Dedifferentiated amniotic fluid mesenchymal stem cell (primary cell): ENCODE measurements around the gene DOK7.
"Not testable (repeated sequence)": the region's sequence is repeated elsewhere in the genome, so short reads cannot be mapped to it uniquely, and the experiment has no call there.

Experiments
- DNase-seq: peaks from one replicate; pipeline ENCODE4 v3.0.0-alpha.2; 2016; ENCODE audit errors: extremely low spot score

DOK7 gene

DNA sequence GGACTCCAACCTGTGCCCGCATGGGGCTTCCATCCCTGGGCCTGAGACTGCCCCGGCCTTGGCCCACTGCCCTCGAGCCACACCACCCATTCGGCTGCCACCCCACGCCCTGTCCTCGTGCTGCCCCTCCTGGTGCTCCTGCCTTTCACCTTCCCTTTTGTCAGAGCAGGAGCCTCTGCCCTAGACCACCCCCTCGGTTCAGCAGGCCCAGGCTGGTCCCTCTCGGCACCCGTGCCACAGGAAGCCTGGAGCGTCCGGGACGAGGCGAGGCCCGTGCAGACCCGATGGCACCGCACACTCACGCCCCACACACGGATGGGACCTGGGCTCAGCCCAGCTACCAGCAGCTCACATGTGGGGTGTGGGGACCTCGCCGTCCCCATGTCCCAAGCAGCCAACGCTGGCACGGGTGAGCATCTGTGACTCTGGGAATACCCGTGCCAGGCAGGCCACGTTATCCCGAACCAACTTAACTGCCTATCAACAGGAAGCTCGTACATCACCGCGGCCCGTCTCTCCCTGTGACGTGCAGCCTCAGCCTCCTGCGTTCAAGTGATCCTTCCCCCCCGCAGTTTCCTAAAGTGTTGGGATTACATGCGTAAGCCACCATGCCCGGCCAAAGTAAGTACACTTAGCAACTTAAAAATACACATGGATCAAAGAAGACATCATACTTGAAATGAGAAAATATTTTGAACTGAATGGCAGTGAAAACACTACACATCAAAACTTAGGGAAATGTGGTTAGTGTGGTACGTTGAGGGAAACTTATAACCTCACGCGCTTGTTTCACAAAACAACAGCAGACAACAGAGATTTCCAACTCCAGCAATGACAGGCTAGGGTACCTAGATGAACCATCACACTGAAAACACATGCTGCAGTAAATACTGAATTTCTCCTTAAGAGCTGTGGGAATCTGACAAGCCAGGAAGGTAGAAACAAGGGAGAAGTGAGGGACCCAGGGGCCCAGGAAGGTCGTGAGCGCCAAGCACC, 40.1 kb downstream of the DOK7 start:
- no peak for DNase-seq

DNA sequence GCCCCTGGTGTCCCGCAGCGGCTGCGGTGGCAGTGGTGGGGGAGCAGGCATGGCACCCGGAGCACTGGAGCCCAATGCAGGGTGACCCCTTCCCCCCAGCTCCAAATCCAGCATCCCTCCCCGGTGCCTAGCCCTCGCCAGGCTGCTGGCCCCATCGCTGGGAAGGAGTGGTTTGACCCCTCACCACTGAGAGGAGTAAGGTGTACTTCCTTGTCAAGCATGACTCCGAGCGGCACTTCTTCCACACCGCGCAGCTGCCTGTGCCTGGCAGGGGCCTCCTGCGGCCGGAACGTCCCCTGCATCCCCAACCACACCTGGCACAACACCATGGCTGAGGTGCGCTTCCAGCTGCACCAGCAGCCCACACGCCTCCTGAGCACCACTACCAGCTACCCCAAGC, 42.1 kb downstream of the DOK7 start:
- DNase-seq: no peak

DNA sequence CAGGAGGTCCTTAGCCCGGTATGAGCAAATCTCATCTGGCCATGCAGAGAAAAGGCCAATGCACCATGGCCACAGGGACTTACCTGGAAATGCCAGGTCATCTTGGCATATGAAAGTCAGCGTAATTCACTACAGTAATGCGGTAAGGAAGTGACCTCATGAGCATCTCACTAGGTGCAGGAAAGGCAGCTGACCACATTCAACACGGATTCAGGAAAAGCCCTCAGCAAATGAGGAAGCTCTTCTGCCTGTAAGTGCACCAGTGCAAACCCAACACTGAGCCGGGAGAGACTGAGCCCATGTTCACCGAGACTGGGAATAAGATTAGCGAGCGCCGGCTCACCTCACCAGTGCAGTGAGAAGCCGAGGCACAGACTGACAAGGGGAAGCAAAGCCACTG, 45.4 kb downstream of the DOK7 start:
- no peak for DNase-seq

DNA sequence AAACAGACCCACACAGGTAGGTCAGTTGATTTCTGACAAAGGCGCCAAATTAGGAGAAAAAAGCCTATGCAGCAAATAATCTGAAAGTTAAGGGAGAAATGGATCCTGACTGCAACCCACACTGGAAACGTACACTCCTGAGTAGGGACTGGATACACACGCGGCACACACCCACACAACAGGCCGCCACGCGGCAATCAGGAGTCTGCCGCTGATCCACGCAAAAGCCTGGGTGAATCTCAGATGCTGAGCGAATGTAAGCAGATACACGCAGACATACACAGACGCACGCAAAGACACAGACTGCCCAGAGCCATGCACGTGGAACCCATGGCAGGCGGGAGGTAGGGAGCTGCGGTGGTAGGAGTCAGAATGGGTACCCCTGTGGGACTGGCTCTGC, 47.4 kb downstream of the DOK7 start:
- no peak for DNase-seq

DNA sequence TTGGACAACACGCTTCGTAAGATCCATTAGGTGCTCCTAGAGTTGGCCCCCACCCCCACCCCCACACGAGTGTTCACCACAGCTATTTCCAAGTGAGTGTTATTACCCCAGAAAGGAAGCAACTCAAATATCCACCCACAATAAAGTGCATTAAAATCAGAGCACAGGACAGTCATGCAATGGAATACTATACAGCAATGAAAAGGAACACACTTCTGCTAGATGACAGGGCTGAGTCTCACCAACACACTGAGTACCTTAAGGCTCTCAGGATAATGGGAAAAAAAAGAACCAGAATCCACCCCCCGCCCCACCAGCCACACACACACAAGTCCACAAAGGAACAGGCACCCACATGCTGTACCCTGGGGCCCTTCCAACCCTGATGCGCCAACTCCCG, 48.1 kb downstream of the DOK7 start:
- DNase-seq: no peak

DNA sequence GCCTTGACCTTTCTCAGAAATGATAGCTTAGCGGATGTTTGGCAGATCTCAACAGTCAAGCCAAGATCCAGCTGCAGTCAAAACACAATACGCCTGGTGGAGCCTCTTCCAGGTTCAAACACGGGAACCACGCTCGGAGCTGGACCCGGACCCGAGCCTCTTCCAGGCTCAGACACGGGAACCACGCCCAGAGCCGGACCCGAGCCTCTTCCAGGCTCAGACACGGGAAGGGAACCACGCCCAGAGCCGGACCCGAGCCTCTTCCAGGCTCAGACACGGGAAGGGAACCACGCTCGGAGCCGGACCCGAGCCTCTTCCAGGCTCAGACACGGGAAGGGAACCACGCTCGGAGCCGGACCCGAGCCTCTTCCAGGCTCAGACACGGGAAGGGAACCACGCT, 48.5 kb downstream of the DOK7 start:
- DNase-seq: not testable (repeated sequence)

DNA sequence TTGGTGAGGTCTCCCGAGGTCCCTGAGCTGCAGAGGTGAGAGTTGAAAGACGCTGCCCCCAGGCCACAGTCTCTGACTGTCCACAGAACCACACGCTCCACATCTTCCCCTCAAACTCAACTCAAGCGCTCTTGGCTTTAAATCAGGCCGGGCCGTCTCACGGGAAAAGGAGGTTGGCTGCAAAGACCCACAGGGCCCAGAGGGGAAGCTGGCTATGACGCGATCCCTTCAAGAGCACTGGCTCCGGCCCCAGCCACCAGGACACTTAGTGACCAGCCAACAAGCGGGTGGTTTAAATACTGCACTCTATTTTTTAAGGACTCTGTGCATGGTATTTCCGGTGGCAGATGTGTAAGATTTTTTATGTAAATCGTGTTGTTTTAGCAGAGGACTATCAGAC, 49.2 kb downstream of the DOK7 start:
- no peak for DNase-seq

DNA sequence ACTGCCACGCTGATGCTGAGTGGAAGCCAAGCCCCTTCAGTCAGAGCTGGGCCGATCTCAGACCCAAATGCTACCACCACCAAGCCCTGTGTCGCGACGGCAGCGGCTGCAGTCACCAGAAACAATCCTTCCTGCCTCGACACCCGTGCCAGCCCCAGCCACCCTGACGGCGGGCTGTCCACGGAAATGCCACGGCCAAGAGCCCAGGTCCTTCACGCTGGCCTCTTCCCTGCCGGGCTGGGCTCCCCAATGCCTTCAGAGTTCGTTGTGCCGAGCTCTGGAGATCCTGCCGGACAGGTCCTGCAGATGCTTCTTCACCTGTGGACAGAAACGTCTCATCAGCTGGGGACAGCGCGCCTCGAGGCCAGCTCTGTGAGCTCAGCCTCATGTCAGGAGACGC, 49.6 kb downstream of the DOK7 start:
- no peak for DNase-seq

DNA sequence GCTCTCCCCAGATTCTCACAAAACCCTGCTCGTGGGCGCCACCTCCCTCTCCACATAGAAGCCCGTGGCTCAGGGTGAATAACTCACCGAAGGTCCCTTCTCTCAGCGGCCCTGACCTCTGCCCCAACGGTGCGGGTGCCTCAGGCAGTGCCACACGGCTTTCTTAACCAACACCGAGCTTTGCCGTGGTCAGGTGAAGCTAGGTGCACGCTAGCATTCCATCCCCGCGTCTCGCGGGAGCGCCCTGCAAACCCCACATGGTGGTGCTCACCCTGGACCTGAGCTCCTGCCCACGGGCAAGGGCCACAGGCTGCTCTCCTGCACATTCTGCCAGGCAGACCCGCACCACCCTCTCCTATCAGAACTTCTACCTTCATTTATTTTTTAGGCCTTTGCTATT, 50.7 kb downstream of the DOK7 start:
- DNase-seq: no peak

DNA sequence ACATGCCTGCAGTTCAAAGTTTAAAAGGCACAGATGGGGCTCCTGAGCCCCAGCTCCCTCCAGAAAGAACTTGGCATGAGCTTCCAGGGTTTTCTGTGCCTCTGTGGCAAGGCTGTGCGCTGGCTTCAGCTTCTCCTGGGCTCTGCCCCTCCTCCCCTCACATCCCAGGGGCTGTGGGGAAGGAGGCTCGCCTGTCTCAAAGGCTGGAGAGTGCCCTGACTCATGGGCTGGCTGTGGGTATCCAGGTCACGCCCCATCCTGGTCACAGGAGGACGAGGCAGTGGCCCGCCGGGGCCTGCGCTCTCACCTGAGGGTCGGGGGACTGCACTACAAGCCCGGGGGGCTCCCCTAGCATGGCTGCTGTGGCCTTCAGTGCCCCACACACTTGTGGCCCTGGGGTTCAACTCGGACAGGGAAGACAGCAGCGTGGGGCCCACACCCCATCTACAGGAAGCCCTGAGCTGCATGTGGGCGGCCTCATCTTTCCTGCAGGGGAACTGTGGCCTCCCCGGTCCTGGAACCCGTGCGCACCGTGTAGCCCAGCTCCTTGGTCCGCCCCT, 51.2 kb downstream of the DOK7 start:
- no peak for DNase-seq

DNA sequence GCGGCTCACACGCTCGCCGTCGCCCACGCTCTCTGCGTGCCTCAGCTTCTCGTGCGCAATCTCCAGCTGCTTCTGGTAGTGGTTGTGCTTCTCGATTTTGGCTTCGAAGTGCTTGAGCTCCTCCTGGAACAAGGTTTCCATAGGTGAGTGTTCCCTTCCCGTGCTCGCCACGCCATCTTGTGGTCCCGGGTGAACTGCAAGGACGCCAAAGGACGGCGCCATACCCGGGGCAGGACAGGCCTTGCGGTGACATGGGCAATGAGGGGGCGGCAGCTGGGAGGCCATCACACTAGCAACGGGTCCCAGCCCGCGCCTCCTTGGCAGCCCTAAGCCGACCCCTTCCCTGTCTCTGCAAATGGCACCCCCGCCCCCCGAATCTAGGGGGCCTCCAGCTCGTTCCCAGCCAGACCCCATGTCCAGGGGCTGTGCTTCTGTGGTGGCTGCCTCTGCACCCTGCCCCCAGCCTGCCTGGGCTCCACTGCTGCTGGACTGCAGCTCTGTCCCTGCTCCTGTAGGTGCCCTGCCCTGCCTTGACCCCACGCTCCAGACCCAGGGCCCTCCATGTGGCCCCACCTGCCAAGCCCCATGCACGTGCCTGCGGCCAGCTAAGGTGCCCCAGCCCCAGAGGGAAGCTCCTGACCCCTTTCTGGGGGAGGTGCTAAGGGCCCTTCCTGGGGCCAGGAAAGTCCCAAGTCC, 51.8 kb downstream of the DOK7 start:
- DNase-seq: no peak

DNA sequence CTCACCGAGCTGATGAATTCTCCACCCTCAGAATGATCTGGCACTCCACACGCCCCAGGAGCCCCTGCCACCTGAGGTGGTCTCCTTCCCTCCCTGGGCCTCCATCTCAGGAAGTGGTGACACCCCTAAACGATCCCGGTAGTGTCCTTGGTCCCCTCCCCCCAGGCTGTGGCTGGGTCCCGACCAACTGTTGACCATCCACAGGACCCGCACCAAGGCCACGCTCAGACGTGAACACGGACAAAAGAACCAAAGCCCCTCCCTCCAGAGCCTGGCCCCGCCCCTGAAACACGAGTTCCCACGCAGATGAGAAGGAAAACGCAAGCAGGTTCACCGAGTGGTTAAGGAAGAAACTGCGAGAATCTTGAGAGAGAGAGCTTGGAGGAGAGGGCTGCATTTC, 52.5 kb downstream of the DOK7 start:
- no peak for DNase-seq

DNA sequence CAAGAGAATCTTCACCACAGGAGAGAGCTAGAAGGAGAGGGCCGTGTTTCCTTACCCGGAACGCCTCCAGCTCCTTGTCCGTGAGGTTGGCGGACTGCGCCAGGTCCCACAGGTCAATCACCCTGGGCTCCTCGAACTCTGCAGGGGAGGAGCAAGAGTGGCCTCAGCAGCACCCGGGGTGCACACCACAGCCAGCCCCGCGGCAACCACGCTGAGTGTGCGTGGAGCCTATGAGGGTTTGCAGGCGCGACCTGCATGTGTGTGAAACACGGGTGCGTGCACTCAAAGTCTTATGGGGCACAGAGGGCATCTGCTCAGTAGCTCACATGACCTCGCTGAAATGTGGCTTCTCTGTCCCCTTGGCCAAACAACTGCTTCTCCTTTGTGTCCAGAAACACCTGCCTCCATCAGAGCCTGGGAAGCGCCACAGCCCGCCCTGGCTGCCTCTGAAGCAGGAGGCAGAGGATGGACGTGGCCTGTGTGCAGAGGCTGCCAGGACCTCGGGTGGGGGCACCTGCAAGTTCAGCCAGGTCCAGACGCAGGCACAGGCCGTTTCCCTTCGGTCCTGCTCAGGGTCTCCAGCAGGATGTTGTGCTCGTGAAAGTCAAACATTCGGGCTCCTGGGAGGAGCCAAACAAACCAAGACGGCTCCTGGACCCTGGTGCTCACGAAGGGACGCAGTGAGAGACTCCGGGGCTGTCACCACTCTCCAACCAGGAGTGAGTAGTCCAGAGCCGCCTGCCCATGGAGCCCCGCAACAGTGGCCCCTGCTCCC, 53.1 kb downstream of the DOK7 start:
- no peak for DNase-seq

DNA sequence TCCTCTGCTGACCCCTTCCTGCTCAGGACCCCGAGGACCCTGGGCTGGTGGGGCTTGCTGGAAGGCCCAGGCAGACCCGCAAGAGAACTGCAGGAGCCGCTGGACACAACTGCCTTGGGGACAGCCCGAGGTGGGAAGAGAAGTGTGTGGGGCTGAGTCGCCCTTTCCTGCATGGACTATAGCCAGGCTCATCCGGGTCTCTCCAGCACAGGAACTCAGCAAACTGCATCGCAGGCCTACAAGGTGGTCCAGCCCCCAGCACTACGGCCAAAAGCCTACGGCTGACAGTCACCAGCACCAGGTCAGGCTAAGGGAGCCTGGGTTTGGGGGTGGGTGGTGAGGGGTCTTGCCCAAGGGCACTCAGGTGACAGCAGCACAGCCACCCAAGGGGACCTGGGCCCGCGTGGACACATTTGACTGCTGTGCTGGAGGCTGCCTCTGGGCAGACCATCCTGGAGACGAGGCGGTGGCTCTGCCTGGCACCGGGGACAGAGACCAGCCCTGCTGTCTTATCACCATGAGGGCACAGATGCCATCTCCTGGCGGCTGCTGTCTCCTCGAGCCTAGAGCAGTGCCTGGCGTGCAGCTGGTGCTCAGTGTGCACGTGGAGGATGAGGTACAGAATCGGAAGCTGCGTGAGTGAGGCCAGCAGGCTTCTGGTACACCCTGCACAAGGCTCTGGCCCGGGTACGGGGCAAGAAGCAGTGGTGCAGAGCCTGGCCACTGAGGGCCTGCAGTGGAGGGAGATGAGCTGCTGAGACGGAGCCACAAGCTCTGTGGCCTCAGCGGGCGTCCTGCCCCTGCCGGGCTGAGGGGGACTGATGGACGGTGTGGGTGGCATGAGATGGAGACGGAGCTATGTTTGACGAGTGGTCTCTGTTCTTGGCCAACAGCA, 54.0 kb downstream of the DOK7 start:
- no peak for DNase-seq

DNA sequence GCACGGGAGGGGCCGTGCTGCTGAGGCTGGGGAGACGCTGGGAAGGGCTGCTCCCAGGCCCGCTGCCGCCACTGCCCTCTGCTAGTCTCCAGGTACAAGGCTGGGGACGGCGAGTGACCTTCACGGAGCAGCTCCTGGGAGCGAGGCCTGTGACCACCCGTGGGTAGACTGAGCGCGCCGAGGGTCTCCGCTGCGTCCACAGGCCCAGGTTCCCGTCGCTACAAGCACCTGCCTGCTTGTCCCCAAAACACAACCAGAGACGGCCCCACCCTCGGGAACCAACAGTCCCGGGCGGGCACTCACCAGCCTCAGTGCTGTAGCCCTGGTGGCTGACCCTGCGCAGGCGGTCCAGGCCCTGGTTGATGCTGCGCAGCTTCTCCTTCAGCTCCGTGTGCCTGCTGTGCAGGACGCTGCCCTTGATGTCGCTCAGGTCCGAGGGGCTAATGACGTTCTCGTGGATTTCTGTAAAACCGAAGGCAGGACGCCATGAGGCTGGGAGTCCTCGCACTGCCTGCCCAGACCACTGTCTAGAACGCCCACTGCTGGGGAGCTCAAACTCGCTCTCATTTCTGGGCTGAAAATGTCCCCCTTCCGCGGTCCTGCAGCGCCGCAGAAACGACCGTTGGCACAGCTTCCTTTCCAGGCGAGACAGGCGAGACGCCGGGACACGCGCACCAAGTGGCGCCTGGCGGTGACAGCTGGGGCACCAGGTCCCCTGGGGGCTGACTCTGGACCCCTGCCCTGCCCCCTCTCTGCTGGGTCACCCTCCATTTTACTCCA, 54.8 kb downstream of the DOK7 start:
- DNase-seq: no peak

DNA sequence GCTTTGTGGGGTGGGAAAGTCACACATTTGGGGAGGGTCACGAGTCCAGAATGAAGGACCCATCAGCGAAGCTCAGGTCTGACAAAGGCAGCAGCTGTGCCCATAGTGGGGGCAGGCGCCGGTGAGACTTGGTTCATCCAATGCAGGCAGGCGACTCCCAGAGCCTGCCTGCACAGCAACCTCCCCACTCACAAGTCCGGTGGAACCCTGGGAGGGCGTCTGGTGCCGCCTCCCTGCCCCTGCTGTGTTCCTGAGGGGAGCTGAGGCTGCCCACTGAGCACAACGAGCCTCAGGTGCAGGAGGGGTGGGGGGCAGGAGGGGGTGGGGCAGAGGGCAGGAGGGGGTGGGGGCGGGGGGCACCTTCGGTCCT, 55.4 kb downstream of the DOK7 start:
- DNase-seq: no peak

DNA sequence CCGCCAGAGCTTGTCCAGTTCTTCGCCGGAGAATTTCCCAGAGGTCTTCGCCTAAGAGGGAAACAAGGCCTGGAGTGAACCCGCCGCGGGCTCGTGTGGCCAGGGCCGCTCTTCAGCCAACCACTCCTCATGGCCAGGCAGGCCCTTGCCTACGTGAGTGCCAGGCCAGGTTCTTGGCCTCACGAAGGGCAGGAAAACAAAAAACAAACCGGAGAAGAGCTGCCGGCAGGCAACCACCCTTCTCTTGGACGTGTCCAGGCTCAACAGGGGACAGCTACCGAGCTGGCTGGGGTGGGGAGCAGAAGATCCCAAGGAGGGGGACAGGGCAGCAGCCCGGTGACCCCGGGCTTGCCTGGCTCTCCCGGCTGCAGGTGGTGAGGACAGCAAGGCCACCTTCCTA, 55.8 kb downstream of the DOK7 start:
- no peak for DNase-seq

DNA sequence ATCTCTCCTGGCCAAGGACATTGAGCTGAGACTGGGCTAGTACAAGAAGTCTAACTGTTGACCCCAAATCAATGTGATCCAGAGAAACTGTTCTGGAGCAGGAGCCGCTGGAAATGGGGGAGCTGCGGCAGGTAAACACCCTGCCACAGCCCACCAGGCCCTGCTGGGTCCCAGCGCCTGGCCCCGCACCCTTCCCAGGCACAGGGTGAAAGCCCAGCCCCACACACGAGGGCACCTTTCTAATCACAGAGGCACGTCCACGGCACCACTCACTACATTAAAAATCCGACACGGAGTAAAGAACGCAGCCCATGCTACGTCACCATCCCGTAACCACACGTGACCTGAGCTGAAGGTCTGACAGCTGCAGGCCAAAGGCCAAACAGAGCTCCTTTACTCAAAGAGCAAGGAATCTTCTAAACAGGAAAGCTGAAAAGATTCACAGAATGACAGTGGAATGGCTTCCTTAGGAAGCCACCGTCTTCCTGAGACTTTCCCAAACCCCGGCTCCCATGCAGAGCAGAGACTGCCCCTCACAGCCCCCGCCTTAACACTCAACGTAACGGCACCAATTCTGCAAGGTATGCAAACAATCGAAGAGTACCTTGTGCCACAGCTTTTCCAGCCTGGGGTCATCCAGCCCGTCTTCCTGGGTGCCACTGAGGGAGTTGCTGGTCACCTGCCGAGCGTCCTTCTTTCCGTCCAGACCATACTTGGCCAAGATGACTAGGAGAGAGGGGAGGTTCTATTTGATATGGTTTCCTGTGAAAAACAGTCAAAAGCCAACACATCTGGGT, 56.6 kb downstream of the DOK7 start:
- no peak for DNase-seq

DNA sequence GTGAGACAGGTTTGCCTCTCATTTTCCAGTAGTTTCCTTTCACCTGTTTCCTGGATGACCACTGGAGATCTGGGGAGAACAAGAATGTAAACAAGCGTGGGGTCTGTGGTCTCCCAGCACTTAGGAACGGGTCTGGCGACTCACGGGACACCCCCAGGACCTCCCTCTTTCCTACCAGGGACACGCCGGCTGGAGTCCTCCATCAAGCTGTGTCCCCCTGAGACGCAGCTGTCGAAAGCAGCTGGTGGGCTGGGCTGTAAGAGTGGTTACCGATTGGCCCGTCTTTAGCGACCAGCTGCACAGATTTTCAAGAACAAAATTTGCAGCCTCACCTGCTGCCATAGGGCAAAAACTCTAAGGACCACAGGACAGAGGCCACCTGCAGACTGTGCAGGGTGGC, 57.2 kb downstream of the DOK7 start:
- DNase-seq: no peak
